Measurements from ENCODE around the gene NALCN. TPM values are rescaled to one million over a fixed set of nuclear protein-coding genes. Genes with fewer than 3 reads are reported as not detected.

NALCN gene
- total RNA-seq, 2 donors from 2014 or later = 3.2 TPM; not detected in 1

Other genes starting within 250 kb of the NALCN start
- gene ITGBL1, start 36.2 kb upstream of the NALCN start, total RNA-seq = 1 to 10 TPM in 1 of 2 donors, under 1 TPM in 1; 0.09 to 9.0 TPM

Data from prostate gland (tissue), 2 donors.